Measurements from ENCODE around the gene SFXN5. TPM values are rescaled to one million over a fixed set of nuclear protein-coding genes. Genes with fewer than 3 reads are reported as not detected.

The SFXN5 gene
- total RNA-seq, 1 donor from 2014 or later: 20.2 TPM

DNA sequence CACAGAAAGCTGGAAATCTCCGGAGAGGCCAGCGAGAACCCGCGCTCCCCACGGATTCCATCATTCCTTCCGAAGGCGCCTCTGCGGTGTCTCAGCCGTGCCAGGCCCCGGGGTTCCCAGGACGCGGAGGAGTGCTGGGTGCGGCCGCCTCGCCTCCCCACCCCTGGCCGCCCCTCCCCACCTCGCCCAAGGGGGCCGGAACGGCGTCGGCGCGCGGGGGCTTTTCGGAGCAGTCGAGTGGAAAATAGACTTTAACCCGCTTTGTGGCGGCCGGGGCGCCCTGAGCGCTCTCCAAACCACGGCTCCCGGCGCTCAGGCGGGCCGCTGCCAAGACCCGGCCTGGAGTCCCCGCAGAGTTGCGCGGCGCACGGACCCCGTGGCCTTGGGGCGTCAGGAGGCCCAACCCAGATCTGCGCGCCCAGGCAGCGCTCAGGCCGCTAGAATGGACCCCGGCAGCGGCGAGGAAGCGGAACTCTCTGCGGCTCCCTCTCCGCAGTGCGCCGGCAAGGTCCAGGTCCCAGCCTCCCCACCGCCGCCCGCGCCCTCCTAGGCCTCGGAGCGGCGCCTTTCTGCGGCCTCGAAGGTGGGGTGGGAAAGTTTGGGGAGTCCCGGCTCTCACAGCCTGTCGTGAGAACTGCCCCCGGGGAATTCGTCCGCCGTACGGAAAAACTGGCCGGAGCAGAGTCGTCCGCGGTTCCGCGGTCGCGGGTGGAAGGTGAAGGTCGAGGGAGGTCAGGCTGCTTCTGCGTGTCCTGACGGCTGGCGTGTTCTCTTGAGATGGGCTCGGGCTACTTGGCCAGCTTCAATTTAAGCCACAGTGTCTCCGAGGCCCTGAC, 155.4 kb downstream of the SFXN5 start:
- Mint-ChIP-seq H3K4me3 (peak overlapping the region; percentile 68), H3K4me1 (peaks cover 19% of the 10 kb centered on the region), H3K36me3 (no peaks in the 10 kb centered on the region), H3K9me3 (no peaks in the 10 kb centered on the region), H3K27ac (no peak overlapping the region), H3K27me3 (ENCODE audit: low read depth) (peaks cover 89% of the 10 kb centered on the region)
- peak in 1 of 2 experiments; percentile 69 for DNase-seq (ENCODE audit: low spot score in 2 of 2, unreplicated experiment in 2 of 2)
- TF ChIP-seq, protein P1, sequence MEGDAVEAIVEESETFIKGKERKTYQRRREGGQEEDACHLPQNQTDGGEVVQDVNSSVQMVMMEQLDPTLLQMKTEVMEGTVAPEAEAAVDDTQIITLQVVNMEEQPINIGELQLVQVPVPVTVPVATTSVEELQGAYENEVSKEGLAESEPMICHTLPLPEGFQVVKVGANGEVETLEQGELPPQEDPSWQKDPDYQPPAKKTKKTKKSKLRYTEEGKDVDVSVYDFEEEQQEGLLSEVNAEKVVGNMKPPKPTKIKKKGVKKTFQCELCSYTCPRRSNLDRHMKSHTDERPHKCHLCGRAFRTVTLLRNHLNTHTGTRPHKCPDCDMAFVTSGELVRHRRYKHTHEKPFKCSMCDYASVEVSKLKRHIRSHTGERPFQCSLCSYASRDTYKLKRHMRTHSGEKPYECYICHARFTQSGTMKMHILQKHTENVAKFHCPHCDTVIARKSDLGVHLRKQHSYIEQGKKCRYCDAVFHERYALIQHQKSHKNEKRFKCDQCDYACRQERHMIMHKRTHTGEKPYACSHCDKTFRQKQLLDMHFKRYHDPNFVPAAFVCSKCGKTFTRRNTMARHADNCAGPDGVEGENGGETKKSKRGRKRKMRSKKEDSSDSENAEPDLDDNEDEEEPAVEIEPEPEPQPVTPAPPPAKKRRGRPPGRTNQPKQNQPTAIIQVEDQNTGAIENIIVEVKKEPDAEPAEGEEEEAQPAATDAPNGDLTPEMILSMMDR (IDR thresholded peaks at IDR 0.05; ENCODE audit: unreplicated experiment): no peak

DNA sequence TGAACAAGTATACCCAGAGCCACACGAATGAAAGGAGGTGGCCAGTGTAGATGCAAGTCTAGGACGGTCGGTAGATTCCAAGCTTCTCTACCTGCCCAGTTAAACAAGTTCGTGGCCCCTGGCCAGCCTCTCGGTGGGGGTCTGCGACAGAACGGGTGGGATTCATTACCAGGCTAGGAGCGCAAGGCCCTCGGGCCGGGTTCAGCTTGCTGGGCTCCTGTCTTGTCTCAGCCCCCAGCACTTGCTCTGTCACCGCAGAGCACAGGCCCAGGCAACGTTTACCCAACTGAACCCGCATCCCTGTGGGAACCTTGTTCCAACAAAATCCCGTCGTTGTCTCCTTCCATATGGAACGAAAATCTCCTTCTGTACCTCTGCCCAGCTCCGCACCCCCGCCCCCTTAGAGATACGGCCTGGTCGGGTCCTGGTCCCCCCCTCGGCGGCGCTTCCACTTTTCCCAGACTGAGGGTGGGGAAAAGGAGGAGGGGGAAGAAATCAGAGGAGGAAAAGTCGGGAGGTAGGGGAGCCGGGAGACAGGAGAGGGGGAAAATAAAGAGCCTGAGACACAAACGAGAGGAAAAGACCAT, 156.1 kb downstream of the SFXN5 start:
- DNase-seq (ENCODE audit: low spot score in 2 of 2, unreplicated experiment in 2 of 2): peak in 1 of 2 experiments; percentile 37

DNA sequence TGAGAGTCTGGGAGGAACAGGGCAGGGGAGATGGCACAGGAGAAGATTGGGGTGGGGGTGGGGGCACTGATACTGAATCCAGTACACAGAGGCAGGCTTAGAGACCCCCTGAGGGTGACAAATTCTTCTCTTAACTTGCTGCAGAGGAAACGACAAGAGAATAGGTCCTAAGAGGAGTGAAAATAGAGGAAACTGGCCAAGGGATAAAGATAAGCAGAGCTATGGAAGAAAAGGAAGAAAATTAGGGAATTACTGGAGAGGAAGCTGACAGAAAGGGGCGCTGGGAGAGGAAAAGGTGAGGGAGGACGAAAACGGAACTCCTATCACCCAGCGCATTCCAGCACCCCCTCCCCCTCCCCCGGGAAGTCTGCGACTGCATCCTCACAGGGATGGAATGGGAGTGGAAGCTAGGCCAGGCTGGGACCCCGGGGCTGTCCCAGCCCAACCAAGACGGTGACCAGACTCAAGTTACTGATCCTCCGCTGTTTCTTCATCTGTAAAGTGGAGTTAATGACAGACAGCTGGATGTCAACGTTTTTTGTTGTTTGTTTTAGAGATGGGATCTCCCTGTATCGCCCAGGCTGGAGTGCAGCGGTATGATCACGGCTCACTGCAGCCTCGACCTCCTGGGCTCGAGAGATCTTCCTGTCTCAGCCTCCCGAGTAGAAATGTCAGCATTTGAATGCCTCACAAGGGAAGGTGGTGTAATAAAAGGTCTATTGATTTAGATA, 156.8 kb downstream of the SFXN5 start:
- no peak overlapping the region for H3K27ac Mint-ChIP-seq
- no peaks in the 10 kb centered on the region for H3K36me3 Mint-ChIP-seq
- no peaks in the 10 kb centered on the region for H3K9me3 Mint-ChIP-seq
- no peak for DNase-seq (ENCODE audit: low spot score in 2 of 2, unreplicated experiment in 2 of 2)
- TF ChIP-seq, protein P1 (IDR thresholded peaks at IDR 0.05; ENCODE audit: unreplicated experiment): no peak
- peak overlapping the region; percentile 22 for H3K4me3 Mint-ChIP-seq
- peaks cover 16% of the 10 kb centered on the region for H3K4me1 Mint-ChIP-seq
- peaks cover 89% of the 10 kb centered on the region for H3K27me3 Mint-ChIP-seq (ENCODE audit: low read depth)

More for the DNA sequence above, 156.1 kb downstream of the SFXN5 start:
- Mint-ChIP-seq H3K4me3 (peak overlapping the region; percentile 44), H3K9me3 (no peaks in the 10 kb centered on the region), H3K27me3 (ENCODE audit: low read depth) (peaks cover 89% of the 10 kb centered on the region), H3K36me3 (no peaks in the 10 kb centered on the region), H3K4me1 (peaks cover 18% of the 10 kb centered on the region), H3K27ac (no peak overlapping the region)
- TF ChIP-seq, protein P1 (IDR thresholded peaks at IDR 0.05; ENCODE audit: unreplicated experiment): no peak

DNA sequence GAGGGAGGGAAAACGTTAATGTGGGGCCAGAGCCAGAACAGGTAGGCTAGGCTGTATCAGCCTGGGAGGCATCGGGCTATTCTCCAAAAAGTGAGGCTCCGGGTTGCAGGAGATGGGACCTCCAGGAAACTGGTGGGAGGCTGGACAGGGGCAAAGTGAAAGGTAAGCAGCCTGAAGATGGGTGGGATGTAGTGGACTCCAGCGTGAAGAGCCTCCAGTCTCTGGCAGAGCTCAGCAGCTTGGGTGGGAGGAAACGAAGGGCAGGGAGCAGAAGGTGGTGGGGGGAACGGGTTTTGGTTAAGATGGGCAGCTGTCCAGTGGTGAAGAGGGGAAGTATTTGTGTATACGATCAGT, 157.3 kb downstream of the SFXN5 start:
- Mint-ChIP-seq H3K27ac (no peak overlapping the region), H3K27me3 (ENCODE audit: low read depth) (peaks cover 89% of the 10 kb centered on the region), H3K9me3 (no peaks in the 10 kb centered on the region), H3K36me3 (no peaks in the 10 kb centered on the region), H3K4me3 (no peak overlapping the region), H3K4me1 (peaks cover 16% of the 10 kb centered on the region)
- no peak for DNase-seq (ENCODE audit: low spot score in 2 of 2, unreplicated experiment in 2 of 2)
- TF ChIP-seq, protein P1 (IDR thresholded peaks at IDR 0.05; ENCODE audit: unreplicated experiment): no peak

DNA sequence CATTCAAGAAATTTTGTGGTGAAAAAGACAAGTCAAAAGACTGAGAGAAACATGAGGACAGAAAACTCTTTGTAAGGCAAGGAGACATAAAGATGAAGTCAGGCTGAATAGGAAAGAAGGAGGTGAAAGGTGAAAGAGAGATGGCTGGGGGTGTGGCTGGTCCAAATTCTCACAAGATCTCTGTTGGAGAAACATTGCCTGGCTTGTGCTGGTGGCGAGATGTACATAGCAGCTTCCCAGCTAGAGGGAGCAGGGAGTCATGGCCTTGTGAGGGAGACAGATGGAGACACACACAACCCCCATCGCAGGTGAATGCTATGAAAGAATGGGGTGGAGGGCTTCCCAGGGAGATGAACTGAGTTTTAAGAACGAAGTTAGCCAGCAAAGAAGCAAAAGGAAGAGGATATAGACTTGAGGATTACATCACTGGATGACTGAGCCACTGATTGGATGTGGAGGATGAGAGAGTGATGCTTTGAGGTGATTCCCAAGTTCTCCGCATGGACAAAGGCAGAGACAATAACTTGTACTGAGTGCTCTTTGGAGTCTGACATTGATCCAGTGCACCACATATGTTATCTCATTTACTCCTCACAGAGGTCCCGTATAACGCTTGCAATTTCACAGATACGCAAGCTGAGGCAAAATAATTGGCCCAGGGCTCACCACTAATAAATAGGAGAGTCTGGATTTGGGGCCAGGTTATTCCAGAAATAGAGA, 157.9 kb downstream of the SFXN5 start:
- Mint-ChIP-seq H3K27me3 (ENCODE audit: low read depth) (peaks cover 88% of the 10 kb centered on the region), H3K4me1 (peaks cover 15% of the 10 kb centered on the region), H3K4me3 (no peak overlapping the region), H3K9me3 (no peaks in the 10 kb centered on the region), H3K36me3 (no peaks in the 10 kb centered on the region), H3K27ac (no peak overlapping the region)
- TF ChIP-seq, protein P1 (IDR thresholded peaks at IDR 0.05; ENCODE audit: unreplicated experiment): no peak
- DNase-seq (ENCODE audit: low spot score in 2 of 2, unreplicated experiment in 2 of 2): no peak
